Eye (tissue), 1 donor: ENCODE data around the gene TSPAN10.

Source experiments
- DNase-seq: peaks from one replicate; pipeline ENCODE4 v3.0.0-alpha.2; 2015

The TSPAN10 gene

GRCh38 chr17:81664051-81664470 is 27.1 kb downstream of the TSPAN10 start:
- no peak for DNase-seq

- no peak for DNase-seq
Observed at GRCh38 chr17:81665205-81666091, 28.5 kb downstream of the TSPAN10 start.

GRCh38 chr17:81666092-81666341 is 29.0 kb downstream of the TSPAN10 start:
- DNase-seq, result no peak

- DNase-seq, result peak; percentile 98
Observed at GRCh38 chr17:81666342-81667191, 29.6 kb downstream of the TSPAN10 start, which contains the start of the genes CCDC137 and OXLD1. CCDC137 (plus strand) TSS chr17:81666737; CDS start chr17:81666767, 30 bp downstream. OXLD1 (minus strand) TSS chr17:81666605; CDS start chr17:81666577, 28 bp downstream.

GRCh38 chr17:81667754-81668153 is 30.8 kb downstream of the TSPAN10 start:
- DNase-seq, result no peak

GRCh38 chr17:81672504-81672903 is 35.5 kb downstream of the TSPAN10 start:
- no peak for DNase-seq

- no peak for DNase-seq
Observed at GRCh38 chr17:81672954-81673353, 36.0 kb downstream of the TSPAN10 start.

GRCh38 chr17:81673561-81674258 is 36.7 kb downstream of the TSPAN10 start:
- DNase-seq, result no peak

GRCh38 chr17:81675515-81676221 is 38.7 kb downstream of the TSPAN10 start:
- DNase-seq, result peak; percentile 21

- no peak for DNase-seq
Observed at GRCh38 chr17:81676906-81677305, 39.9 kb downstream of the TSPAN10 start.

GRCh38 chr17:81680150-81680549 is 43.2 kb downstream of the TSPAN10 start:
- no peak for DNase-seq

- DNase-seq, result no peak
Observed at GRCh38 chr17:81681672-81682071, 44.7 kb downstream of the TSPAN10 start.

GRCh38 chr17:81682565-81683207 is 45.7 kb downstream of the TSPAN10 start:
- peak; percentile 30 for DNase-seq

GRCh38 chr17:81683208-81683583 is 46.2 kb downstream of the TSPAN10 start:
- DNase-seq, result no peak

GRCh38 chr17:81683584-81684441 is 46.8 kb downstream of the TSPAN10 start, which contains the start of the genes ARL16 and HGS:
ARL16 (minus strand) TSS chr17:81683797; CDS start chr17:81683753, 44 bp downstream.
HGS (plus strand) TSS chr17:81684011; CDS start chr17:81684067, 56 bp downstream.
- DNase-seq, result peak; percentile 100

GRCh38 chr17:81684442-81684911 is 47.5 kb downstream of the TSPAN10 start:
- DNase-seq, result peak; percentile 24

GRCh38 chr17:81685108-81685507 is 48.1 kb downstream of the TSPAN10 start:
- DNase-seq, result no peak

GRCh38 chr17:81686614-81687013 is 49.6 kb downstream of the TSPAN10 start:
- no peak for DNase-seq

- no peak for DNase-seq
Observed at GRCh38 chr17:81687770-81688541, 51.0 kb downstream of the TSPAN10 start.

GRCh38 chr17:81688616-81689015 is 51.6 kb downstream of the TSPAN10 start:
- no peak for DNase-seq
